Thyroid gland (tissue), 4 donors: ENCODE results near the gene MYRFL. TPM values are rescaled to one million over a fixed set of nuclear protein-coding genes. Genes with fewer than 3 reads are reported as not detected.

Source experiments
- DNase-seq, 2 donors: peaks; one replicate each; pipeline ENCODE4 v3.0.0-alpha.2; 2019
- H3K27ac ChIP-seq, 3 donors: fragments of 200-600 bp; sonication (generic); 1 replicate in 2 of 3; 2 replicates in 1 of 3; pipeline ENCODE4 v1.5.1; 2016 to 2019; ENCODE audit warnings: mild to moderate bottlenecking in 1 of 3, moderate library complexity in 1 of 3
- H3K27me3 ChIP-seq: fragments of 200-600 bp; sonication (generic); one replicate; pipeline ENCODE4 v1.5.1; 2019
- H3K36me3 ChIP-seq, 2 donors: fragments of 200-600 bp; sonication (generic); one replicate each; pipeline ENCODE4 v1.5.1; 2016 to 2019
- H3K4me1 ChIP-seq, 2 donors: fragments of 200-600 bp; sonication (generic); one replicate each; pipeline ENCODE4 v1.5.1; 2017 to 2019
- H3K4me3 ChIP-seq, 3 donors: fragments of 200-600 bp; sonication (generic); replicated peaks in 1 of 3; 1 replicate in 2 of 3; 2 replicates in 1 of 3; pipeline ENCODE4 v1.5.1; 2016; ENCODE audit warnings: mild to moderate bottlenecking in 1 of 3
- H3K9me3 ChIP-seq: fragments of 200-600 bp; sonication (generic); one replicate; pipeline ENCODE4 v1.5.1; 2017
- CTCF ChIP-seq, 6 experiments: fragments of 200-600 bp in 3 of 6; fragments of 450-650 bp in 3 of 6; sonication (generic) in 3 of 6; IDR thresholded peaks; one replicate each; pipeline ENCODE4 v1.5.1; 2016 to 2019; ENCODE audit warnings: antibody characterized with exemption in 6 of 6, mild to moderate bottlenecking in 2 of 6, inconsistent platforms in 1 of 6, moderate library complexity in 1 of 6
- POLR2A ChIP-seq, 2 donors: fragments of 450-650 bp; IDR thresholded peaks; one replicate each; pipeline ENCODE4 v1.6.1; 2017; ENCODE audit warnings: antibody characterized with exemption in 2 of 2, mild to moderate bottlenecking in 2 of 2, moderate library complexity in 1 of 2
- WGBS, 2 donors: methylation state at CpG; one replicate each; pipeline ENCODE4 v1.1.5; 2017; 5-methylcytosine and 5-hydroxymethylcytosine counted together
- intact Hi-C: fragments of 100-400 bp; cut with DNase I; formaldehyde crosslinking; loops from one replicate; pipeline ENCODE4 v1.15.1; 2023
- total RNA-seq, 4 donors: library from RNA; depleted of rRNA; stranded (reverse); fragments of >200 nt; gene quantifications; one replicate each; pipeline ENCODE4 v1.2.3, GENCODE V29; 2016

The MYRFL gene
- total RNA-seq, 4 donors from 2014 or later = 0.40 TPM; not detected in 3

GRCh38 chr12:69947897-69948296 is 122.9 kb downstream of the MYRFL start:
- no peaks in the 10 kb centered on the region for H3K36me3 ChIP-seq
- no peak overlapping the region for H3K4me3 ChIP-seq
- TF ChIP-seq CTCF (IDR thresholded peaks at IDR 0.05) (no peak), POLR2A (IDR thresholded peaks at IDR 0.05) (no peak)
- H3K9me3 ChIP-seq = no peaks in the 10 kb centered on the region
- intact Hi-C loops = no loop called here
- no peak overlapping the region for H3K27ac ChIP-seq
- 80 to 90% methylated on average over 1 of the region's 1 CpG for WGBS, 2 donors
- no peaks in the 10 kb centered on the region for H3K4me1 ChIP-seq
- no peaks in the 10 kb centered on the region for H3K27me3 ChIP-seq
- no peak for DNase-seq

- DNase-seq = no peak
- no peaks in the 10 kb centered on the region for H3K9me3 ChIP-seq
- no peak overlapping the region for H3K27ac ChIP-seq
- no peaks in the 10 kb centered on the region for H3K27me3 ChIP-seq
- intact Hi-C loops = no loop called here
- H3K36me3 ChIP-seq = no peaks in the 10 kb centered on the region
- H3K4me1 ChIP-seq = no peaks in the 10 kb centered on the region
- H3K4me3 ChIP-seq = no peak overlapping the region
- TF ChIP-seq POLR2A (IDR thresholded peaks at IDR 0.05) = no peak
- no peak for TF ChIP-seq CTCF (IDR thresholded peaks at IDR 0.05)
These were observed 123.8 kb downstream of the MYRFL start for GRCh38 chr12:69948851-69949250.

- Histone ChIP-seq H3K27me3 (no peaks in the 10 kb centered on the region), H3K27ac (no peak overlapping the region), H3K4me1 (no peaks in the 10 kb centered on the region), H3K36me3 (no peaks in the 10 kb centered on the region), H3K9me3 (no peaks in the 10 kb centered on the region), H3K4me3 (no peak overlapping the region)
- 79 to 94% methylated on average over 6 of the region's 6 CpGs for WGBS, 2 donors
- no peak for TF ChIP-seq POLR2A (IDR thresholded peaks at IDR 0.05)
- no peak for TF ChIP-seq CTCF (IDR thresholded peaks at IDR 0.05)
- intact Hi-C loops = no loop called here
- DNase-seq = no peak
These were observed 124.4 kb downstream of the MYRFL start for GRCh38 chr12:69949311-69950002.

- H3K27ac ChIP-seq = no peak overlapping the region
- WGBS, 2 donors = 93 to 96% methylated on average over 5 of the region's 5 CpGs
- DNase-seq = no peak
- H3K9me3 ChIP-seq = no peaks in the 10 kb centered on the region
- H3K4me1 ChIP-seq = no peaks in the 10 kb centered on the region
- no peak overlapping the region for H3K4me3 ChIP-seq
- intact Hi-C loops = no loop called here
- no peaks in the 10 kb centered on the region for H3K27me3 ChIP-seq
- TF ChIP-seq POLR2A (IDR thresholded peaks at IDR 0.05) (no peak), CTCF (IDR thresholded peaks at IDR 0.05) (no peak)
- no peaks in the 10 kb centered on the region for H3K36me3 ChIP-seq
These were observed 126.1 kb downstream of the MYRFL start for GRCh38 chr12:69951108-69951507.

- 92 to 96% methylated on average over 2 of the region's 2 CpGs for WGBS, 2 donors
- no peaks in the 10 kb centered on the region for H3K4me1 ChIP-seq
- no peak overlapping the region for H3K4me3 ChIP-seq
- no peak overlapping the region for H3K27ac ChIP-seq
- intact Hi-C loops = no loop called here
- no peaks in the 10 kb centered on the region for H3K36me3 ChIP-seq
- DNase-seq = no peak
- no peaks in the 10 kb centered on the region for H3K9me3 ChIP-seq
- H3K27me3 ChIP-seq = no peaks in the 10 kb centered on the region
- TF ChIP-seq CTCF (IDR thresholded peaks at IDR 0.05) (no peak), POLR2A (IDR thresholded peaks at IDR 0.05) (no peak)
These were observed 127.9 kb downstream of the MYRFL start for GRCh38 chr12:69952890-69953289.
